SU-DHL-6 (cell line): ENCODE data around the gene ABCG8.

Experiments used
- H2AFZ ChIP-seq: fragments of 200-600 bp; sonication (generic); 2 replicates; pipeline ENCODE4 v1.6.1; 2014; ENCODE audit warnings: low read depth, mild to moderate bottlenecking, moderate library complexity, mixed read lengths, antibody characterized with exemption, low read length; ENCODE audit not compliant: severe bottlenecking
- H3F3A ChIP-seq: fragments of 200-600 bp; shearing (Covaris generic); 2 replicates; pipeline ENCODE4 v1.6.0; 2016; ENCODE audit warnings: antibody characterized with exemption, mild to moderate bottlenecking; ENCODE audit not compliant: insufficient read depth
- H3K27ac ChIP-seq: fragments of 200-600 bp; sonication (generic); 2 replicates; pipeline ENCODE4 v1.5.1; 2016; ENCODE audit warnings: low read depth, mild to moderate bottlenecking, low read length, moderate library complexity, mixed read lengths
- H3K27me3 ChIP-seq: fragments of 200-600 bp; sonication (generic), shearing (Covaris generic); 2 replicates; pipeline ENCODE4 v1.6.0; 2014; ENCODE audit warnings: mild to moderate bottlenecking, low read length
- H3K36me3 ChIP-seq: fragments of 200-600 bp; sonication (generic); 2 replicates; pipeline ENCODE4 v1.6.1; 2014; ENCODE audit warnings: mild to moderate bottlenecking, low read length, mixed read lengths
- H3K4me2 ChIP-seq: fragments of 300-600, 200-600 bp; shearing (Covaris generic), sonication (generic); 2 replicates; pipeline ENCODE4 v1.6.0; 2014; ENCODE audit warnings: low read length, low read depth, mild to moderate bottlenecking; ENCODE audit not compliant: poor library complexity, severe bottlenecking
- H3K4me3 ChIP-seq: fragments of 200-600 bp; sonication (generic); 2 replicates; pipeline ENCODE4 v1.5.1; 2014; ENCODE audit warnings: antibody characterized with exemption, low read length, mild to moderate bottlenecking, mixed read lengths; ENCODE audit not compliant: insufficient read depth, poor library complexity, severe bottlenecking
- H3K79me2 ChIP-seq: fragments of 200-600 bp; sonication (generic); 2 replicates; pipeline ENCODE4 v1.6.1; 2014; ENCODE audit warnings: mild to moderate bottlenecking, low read length, moderate library complexity; ENCODE audit not compliant: insufficient read depth
- H3K9ac ChIP-seq: fragments of 200-600 bp; sonication (generic); 2 replicates; pipeline ENCODE4 v1.7.0; 2014; ENCODE audit warnings: mild to moderate bottlenecking, low read length
- H3K9me2 ChIP-seq: fragments of 200-600 bp; sonication (generic); replicated peaks from 2 replicates; pipeline ENCODE4 v1.6.1; 2014; ENCODE audit warnings: low read length; ENCODE audit not compliant: insufficient read depth
- H3K9me3 ChIP-seq: fragments of 200-600 bp; sonication (generic); 2 replicates; pipeline ENCODE4 v1.6.1; 2014; ENCODE audit warnings: low read length, mixed read lengths; ENCODE audit not compliant: insufficient read depth
- H4K20me1 ChIP-seq: fragments of 200-600 bp; sonication (generic); 2 replicates; pipeline ENCODE4 v1.6.1; 2014; ENCODE audit warnings: low read depth, mild to moderate bottlenecking, antibody characterized with exemption, low read length, moderate library complexity, mixed read lengths
- EZH2phosphoT487 ChIP-seq: fragments of 200-600 bp; sonication (generic), shearing (Covaris generic); conservative IDR thresholded peaks from 2 replicates; pipeline ENCODE4 v1.6.1; 2018; ENCODE audit warnings: mild to moderate bottlenecking, antibody characterized with exemption, low read length, moderate library complexity, mixed read lengths
- TF ChIP-seq, protein P1 (sequence below): fragments of 200-600 bp; sonication (generic); IDR thresholded peaks from one replicate; pipeline ENCODE4 v1.5.1; 2017; ENCODE audit warnings: antibody characterized with exemption, mild to moderate bottlenecking, low read length, moderate library complexity; ENCODE audit not compliant: insufficient read depth, poor library complexity, severe bottlenecking

Gene ABCG8

DNA sequence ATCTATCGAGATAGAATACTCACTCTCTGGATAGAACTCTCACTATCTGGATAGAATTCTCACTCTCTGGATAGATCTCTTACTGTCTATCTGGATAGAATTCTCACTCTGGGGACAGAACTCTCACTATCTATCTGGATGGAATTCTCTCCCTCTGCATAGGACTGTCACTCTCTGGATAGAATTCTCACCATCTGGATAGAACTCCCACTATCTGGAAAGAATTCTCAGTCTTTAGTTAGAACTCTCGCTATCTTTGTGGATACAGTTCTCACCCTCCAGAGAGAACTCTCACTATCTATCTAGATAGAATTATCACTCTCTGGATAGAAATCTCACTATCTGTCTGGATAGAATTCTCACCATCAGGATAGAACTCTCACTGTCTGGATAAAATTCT lies 16.5 kb downstream of the ABCG8 start:
- Histone ChIP-seq H2AFZ (no peak overlapping the region), H3K9ac (no peak overlapping the region), H3K79me2 (no peaks in the 10 kb centered on the region), H3F3A (no peaks in the 10 kb centered on the region), H3K9me2 (no peaks in the 10 kb centered on the region), H3K4me2 (no peak overlapping the region), H3K36me3 (no peaks in the 10 kb centered on the region), H4K20me1 (no peaks in the 10 kb centered on the region), H3K27ac (no peak overlapping the region), H3K9me3 (no peaks in the 10 kb centered on the region), H3K4me3 (no peak overlapping the region), H3K27me3 (no peaks in the 10 kb centered on the region)
- TF ChIP-seq, protein P1, sequence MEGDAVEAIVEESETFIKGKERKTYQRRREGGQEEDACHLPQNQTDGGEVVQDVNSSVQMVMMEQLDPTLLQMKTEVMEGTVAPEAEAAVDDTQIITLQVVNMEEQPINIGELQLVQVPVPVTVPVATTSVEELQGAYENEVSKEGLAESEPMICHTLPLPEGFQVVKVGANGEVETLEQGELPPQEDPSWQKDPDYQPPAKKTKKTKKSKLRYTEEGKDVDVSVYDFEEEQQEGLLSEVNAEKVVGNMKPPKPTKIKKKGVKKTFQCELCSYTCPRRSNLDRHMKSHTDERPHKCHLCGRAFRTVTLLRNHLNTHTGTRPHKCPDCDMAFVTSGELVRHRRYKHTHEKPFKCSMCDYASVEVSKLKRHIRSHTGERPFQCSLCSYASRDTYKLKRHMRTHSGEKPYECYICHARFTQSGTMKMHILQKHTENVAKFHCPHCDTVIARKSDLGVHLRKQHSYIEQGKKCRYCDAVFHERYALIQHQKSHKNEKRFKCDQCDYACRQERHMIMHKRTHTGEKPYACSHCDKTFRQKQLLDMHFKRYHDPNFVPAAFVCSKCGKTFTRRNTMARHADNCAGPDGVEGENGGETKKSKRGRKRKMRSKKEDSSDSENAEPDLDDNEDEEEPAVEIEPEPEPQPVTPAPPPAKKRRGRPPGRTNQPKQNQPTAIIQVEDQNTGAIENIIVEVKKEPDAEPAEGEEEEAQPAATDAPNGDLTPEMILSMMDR: no peak
- TF ChIP-seq EZH2phosphoT487: no peak

DNA sequence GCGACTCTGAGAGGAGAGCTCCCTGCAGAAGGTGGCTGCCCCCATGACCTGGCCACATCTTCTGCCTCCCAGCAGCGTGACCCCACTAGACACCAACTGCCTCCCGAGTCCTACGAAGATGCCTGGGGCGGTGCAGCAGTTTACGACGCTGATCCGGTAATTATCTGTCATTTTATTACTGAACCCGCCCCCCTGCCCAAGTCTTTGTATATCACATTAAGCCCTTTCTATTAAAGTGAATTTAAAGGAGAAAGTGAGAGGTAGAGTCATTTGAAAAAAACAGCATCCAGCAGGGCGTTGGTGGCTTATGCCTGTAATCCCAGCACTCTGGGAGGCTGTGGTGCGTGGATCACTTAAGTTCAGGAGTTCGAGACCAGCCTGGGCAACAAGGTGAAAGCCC lies 33.4 kb downstream of the ABCG8 start:
- Histone ChIP-seq H3K9me2 (no peaks in the 10 kb centered on the region), H3K4me2 (no peak overlapping the region), H3K9ac (no peak overlapping the region), H3K9me3 (no peaks in the 10 kb centered on the region), H4K20me1 (no peaks in the 10 kb centered on the region), H3K27me3 (no peaks in the 10 kb centered on the region), H3K79me2 (no peaks in the 10 kb centered on the region), H3K36me3 (no peaks in the 10 kb centered on the region), H3F3A (no peaks in the 10 kb centered on the region), H3K27ac (no peak overlapping the region), H3K4me3 (no peak overlapping the region), H2AFZ (no peak overlapping the region)
- TF ChIP-seq, protein P1: no peak
- no peak for TF ChIP-seq EZH2phosphoT487

DNA sequence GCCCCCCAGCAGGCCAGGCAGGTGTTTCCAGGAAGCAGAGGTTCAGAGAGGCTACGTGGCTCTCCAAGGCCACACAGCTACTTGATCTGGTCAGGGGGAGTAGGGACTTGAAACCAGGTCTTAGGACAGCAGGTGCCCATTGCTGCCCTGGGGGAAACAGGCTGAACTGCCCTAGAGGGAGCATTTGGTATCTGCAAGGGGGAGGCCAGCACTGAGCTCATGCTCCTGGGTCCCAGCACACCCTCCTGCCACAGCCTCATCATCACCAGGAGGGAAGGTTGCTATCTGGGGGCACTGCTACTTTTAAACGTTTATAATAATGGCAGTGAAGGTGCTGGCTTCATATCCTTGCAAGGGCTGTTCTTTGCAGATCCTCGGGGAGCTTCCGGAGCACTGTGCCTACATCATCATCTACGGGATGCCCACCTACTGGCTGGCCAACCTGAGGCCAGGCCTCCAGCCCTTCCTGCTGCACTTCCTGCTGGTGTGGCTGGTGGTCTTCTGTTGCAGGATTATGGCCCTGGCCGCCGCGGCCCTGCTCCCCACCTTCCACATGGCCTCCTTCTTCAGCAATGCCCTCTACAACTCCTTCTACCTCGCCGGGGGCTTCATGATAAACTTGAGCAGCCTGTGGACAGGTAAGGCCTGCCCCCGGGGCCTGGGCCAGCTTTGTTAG lies 36.1 kb downstream of the ABCG8 start:
- no peak overlapping the region for H3K27ac ChIP-seq
- no peak overlapping the region for H2AFZ ChIP-seq
- no peak overlapping the region for H3K9ac ChIP-seq
- no peaks in the 10 kb centered on the region for H3K9me2 ChIP-seq
- TF ChIP-seq EZH2phosphoT487: no peak
- TF ChIP-seq, protein P1: no peak
- no peak overlapping the region for H3K4me3 ChIP-seq
- no peaks in the 10 kb centered on the region for H3K27me3 ChIP-seq
- no peaks in the 10 kb centered on the region for H3K36me3 ChIP-seq
- no peaks in the 10 kb centered on the region for H3K9me3 ChIP-seq
- no peaks in the 10 kb centered on the region for H3F3A ChIP-seq
- H3K79me2 ChIP-seq: no peaks in the 10 kb centered on the region
- H3K4me2 ChIP-seq: no peak overlapping the region
- H4K20me1 ChIP-seq: no peaks in the 10 kb centered on the region
